Chondrocyte (in vitro differentiated cells): ENCODE data around the gene TREM1. TPM values are rescaled to one million over a fixed set of nuclear protein-coding genes. Genes with fewer than 3 reads are reported as not detected.

Experiments
- DNase-seq: peaks from one replicate; pipeline ENCODE4 v3.0.0; 2021; ENCODE audit warnings: mixed read lengths, low spot score
- H3K27ac Mint-ChIP-seq: one replicate; pipeline ENCODE4 v1.8.0; 2021; ENCODE audit warnings: mild to moderate bottlenecking, moderate library complexity, mixed read lengths; ENCODE audit not compliant: unreplicated experiment
- H3K27me3 Mint-ChIP-seq: 2 replicates; pipeline ENCODE4 v1.8.0; 2021; ENCODE audit warnings: low read depth, mixed read lengths
- H3K36me3 Mint-ChIP-seq: 2 replicates; pipeline ENCODE4 v1.8.0; 2021; ENCODE audit warnings: low read depth, mixed read lengths
- H3K4me1 Mint-ChIP-seq: 2 replicates; pipeline ENCODE4 v1.8.0; 2021; ENCODE audit warnings: low read depth, mild to moderate bottlenecking, mixed read lengths
- H3K4me3 Mint-ChIP-seq: one replicate; pipeline ENCODE4 v1.8.0; 2021; ENCODE audit warnings: mild to moderate bottlenecking, moderate library complexity, mixed read lengths; ENCODE audit not compliant: unreplicated experiment
- H3K9me3 Mint-ChIP-seq: 2 replicates; pipeline ENCODE4 v1.8.0; 2021; ENCODE audit warnings: low read depth, mixed read lengths
- total RNA-seq: library from RNA; stranded (reverse); gene quantifications from 3 replicates; pipeline ENCODE4 v1.2.1, GENCODE V29; 2021
- TF ChIP-seq, protein P1 (sequence below): fragments of 200-600 bp; sonication (generic); IDR thresholded peaks from 2 replicates; pipeline ENCODE4 v1.5.0; 2021; ENCODE audit warnings: antibody characterized with exemption, mild to moderate bottlenecking, moderate library complexity

Gene TREM1
- total RNA-seq, 1 donor from 2014 or later: 0.25 TPM

- DNase-seq: no peak
- H3K9me3 Mint-ChIP-seq: no peaks in the 10 kb centered on the region
- TF ChIP-seq, protein P1, sequence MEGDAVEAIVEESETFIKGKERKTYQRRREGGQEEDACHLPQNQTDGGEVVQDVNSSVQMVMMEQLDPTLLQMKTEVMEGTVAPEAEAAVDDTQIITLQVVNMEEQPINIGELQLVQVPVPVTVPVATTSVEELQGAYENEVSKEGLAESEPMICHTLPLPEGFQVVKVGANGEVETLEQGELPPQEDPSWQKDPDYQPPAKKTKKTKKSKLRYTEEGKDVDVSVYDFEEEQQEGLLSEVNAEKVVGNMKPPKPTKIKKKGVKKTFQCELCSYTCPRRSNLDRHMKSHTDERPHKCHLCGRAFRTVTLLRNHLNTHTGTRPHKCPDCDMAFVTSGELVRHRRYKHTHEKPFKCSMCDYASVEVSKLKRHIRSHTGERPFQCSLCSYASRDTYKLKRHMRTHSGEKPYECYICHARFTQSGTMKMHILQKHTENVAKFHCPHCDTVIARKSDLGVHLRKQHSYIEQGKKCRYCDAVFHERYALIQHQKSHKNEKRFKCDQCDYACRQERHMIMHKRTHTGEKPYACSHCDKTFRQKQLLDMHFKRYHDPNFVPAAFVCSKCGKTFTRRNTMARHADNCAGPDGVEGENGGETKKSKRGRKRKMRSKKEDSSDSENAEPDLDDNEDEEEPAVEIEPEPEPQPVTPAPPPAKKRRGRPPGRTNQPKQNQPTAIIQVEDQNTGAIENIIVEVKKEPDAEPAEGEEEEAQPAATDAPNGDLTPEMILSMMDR: no peak
- peaks cover 2% of the 10 kb centered on the region for H3K36me3 Mint-ChIP-seq
- H3K27ac Mint-ChIP-seq: no peak overlapping the region
- no peaks in the 10 kb centered on the region for H3K4me1 Mint-ChIP-seq
- H3K4me3 Mint-ChIP-seq: no peak overlapping the region
- peaks cover 43% of the 10 kb centered on the region for H3K27me3 Mint-ChIP-seq
Observed at GRCh38 chr6:41275489-41275888, 11.0 kb downstream of the TREM1 start.

GRCh38 chr6:41274256-41274655, 12.2 kb downstream of the TREM1 start:
- peaks cover 41% of the 10 kb centered on the region for H3K27me3 Mint-ChIP-seq
- no peaks in the 10 kb centered on the region for H3K4me1 Mint-ChIP-seq
- no peak for DNase-seq
- peaks cover 2% of the 10 kb centered on the region for H3K36me3 Mint-ChIP-seq
- no peak overlapping the region for H3K27ac Mint-ChIP-seq
- H3K9me3 Mint-ChIP-seq: no peaks in the 10 kb centered on the region
- TF ChIP-seq, protein P1: no peak
- no peak overlapping the region for H3K4me3 Mint-ChIP-seq

GRCh38 chr6:41273714-41274113, 12.8 kb downstream of the TREM1 start:
- DNase-seq: no peak
- TF ChIP-seq, protein P1: no peak
- peaks cover 38% of the 10 kb centered on the region for H3K27me3 Mint-ChIP-seq
- H3K4me3 Mint-ChIP-seq: no peak overlapping the region
- H3K27ac Mint-ChIP-seq: no peak overlapping the region
- H3K4me1 Mint-ChIP-seq: no peaks in the 10 kb centered on the region
- no peaks in the 10 kb centered on the region for H3K9me3 Mint-ChIP-seq
- peaks cover 2% of the 10 kb centered on the region for H3K36me3 Mint-ChIP-seq

DNA sequence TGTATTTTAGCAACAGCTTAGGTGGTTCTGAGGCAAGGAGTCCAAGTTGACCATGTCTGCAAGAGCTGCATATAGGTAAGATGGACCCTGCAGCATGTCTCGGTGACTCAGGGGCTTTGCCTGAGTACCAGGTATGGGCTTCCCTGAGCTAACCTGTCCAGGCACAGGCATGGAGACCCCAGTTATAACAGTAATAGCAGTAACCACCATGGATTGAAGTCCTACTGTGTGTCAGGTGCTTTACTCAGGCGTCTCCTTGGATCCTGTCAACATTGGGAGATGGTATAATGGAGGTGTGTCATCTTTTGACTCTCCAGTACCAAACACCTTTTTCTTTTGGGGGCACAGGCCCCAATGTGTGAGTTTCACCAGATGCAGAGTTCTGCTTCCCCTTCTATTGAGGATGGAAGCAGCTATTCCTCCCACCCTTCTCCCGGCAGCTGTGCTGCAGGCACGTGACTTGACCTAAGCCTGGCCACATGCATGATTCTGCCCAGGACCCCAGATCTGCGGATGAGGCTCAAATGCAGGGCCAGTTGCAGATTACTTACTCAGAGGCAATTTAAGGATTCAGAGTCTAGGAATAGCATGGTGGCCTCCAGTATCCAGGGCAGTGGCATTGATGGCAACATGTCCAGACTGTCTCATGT, 13.8 kb downstream of the TREM1 start:
- TF ChIP-seq, protein P1: no peak
- Mint-ChIP-seq H3K27me3 (peaks cover 38% of the 10 kb centered on the region), H3K4me1 (no peaks in the 10 kb centered on the region), H3K4me3 (no peak overlapping the region), H3K27ac (no peak overlapping the region), H3K9me3 (no peaks in the 10 kb centered on the region), H3K36me3 (peaks cover 2% of the 10 kb centered on the region)
- DNase-seq: no peak

DNA sequence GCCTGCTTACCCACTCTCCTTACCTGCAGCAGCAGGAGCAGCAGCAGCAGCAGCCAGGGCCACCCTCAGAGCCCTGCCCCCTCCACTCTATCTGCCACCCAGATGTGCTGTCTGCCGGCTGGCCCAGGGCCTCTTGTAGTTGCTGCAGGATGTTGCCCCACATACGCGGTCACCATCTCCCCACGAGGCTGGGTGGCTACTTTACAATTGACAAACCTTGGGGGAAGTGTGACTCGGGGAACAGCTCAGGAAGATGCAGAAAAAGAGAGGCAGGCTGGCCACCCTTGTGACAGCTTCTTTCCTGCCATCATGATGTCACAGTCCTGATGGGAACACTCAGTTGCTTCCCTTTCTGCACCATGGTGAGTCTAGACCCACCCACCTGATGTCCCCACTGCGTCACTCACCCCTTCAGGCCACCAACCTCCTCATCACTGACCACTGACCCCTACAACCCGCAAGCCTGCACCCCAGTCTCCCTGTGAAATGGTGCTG, 14.5 kb downstream of the TREM1 start:
- no peak overlapping the region for H3K27ac Mint-ChIP-seq
- DNase-seq: no peak
- no peaks in the 10 kb centered on the region for H3K4me1 Mint-ChIP-seq
- TF ChIP-seq, protein P1: no peak
- peaks cover 2% of the 10 kb centered on the region for H3K36me3 Mint-ChIP-seq
- no peaks in the 10 kb centered on the region for H3K9me3 Mint-ChIP-seq
- H3K4me3 Mint-ChIP-seq: no peak overlapping the region
- H3K27me3 Mint-ChIP-seq: peaks cover 35% of the 10 kb centered on the region
